Measurements from ENCODE around the gene ARMC12. TPM values are rescaled to one million over a fixed set of nuclear protein-coding genes. Genes with fewer than 3 reads are reported as not detected.

The ARMC12 gene
- polyA plus RNA-seq, 6 donors from 2014 or later = 0.30 to 2.2 (median 0.77) TPM; not detected in 2

- no peak overlapping the region for H3K4me3 Mint-ChIP-seq
- no peaks in the 10 kb centered on the region for H3K4me1 Mint-ChIP-seq
- ATAC-seq (ENCODE audit: low read depth in 2 of 2) (no peak), DNase-seq (no peak)
- H3K36me3 Mint-ChIP-seq = peaks cover 0 to 5% of the 10 kb centered on the region in 2 donors
- peaks cover 0 to 14% (median 6%) of the 10 kb centered on the region in 7 donors for H3K9me3 Mint-ChIP-seq
- H3K27me3 Mint-ChIP-seq = peaks cover 0 to 10% (median 0%) of the 10 kb centered on the region in 3 donors
- H3K27ac Mint-ChIP-seq = peak overlapping the region in 1 of 6 donors; percentile 70
Measured at GRCh38 chr6:35751594-35751993, 14.8 kb downstream of the ARMC12 start.

- DNase-seq = no peak
- no peak for ATAC-seq (ENCODE audit: low read depth in 2 of 2)
- H3K9me3 Mint-ChIP-seq = peaks cover 0 to 13% (median 6%) of the 10 kb centered on the region in 7 donors
- peaks cover 0 to 8% (median 0%) of the 10 kb centered on the region in 3 donors for H3K27me3 Mint-ChIP-seq
- no peak overlapping the region for H3K27ac Mint-ChIP-seq
- H3K4me1 Mint-ChIP-seq = peaks cover 0 to under 1% (median 0%) of the 10 kb centered on the region in 3 donors
- H3K36me3 Mint-ChIP-seq = peaks cover 0 to 5% of the 10 kb centered on the region in 2 donors
- no peak overlapping the region for H3K4me3 Mint-ChIP-seq
Measured at GRCh38 chr6:35752330-35752729, 15.5 kb downstream of the ARMC12 start.

GRCh38 chr6:35754452-35755277, 17.8 kb downstream of the ARMC12 start:
- DNase-seq (no peak), ATAC-seq (ENCODE audit: low read depth in 2 of 2) (no peak)
- peaks cover 0 to 2% (median 0%) of the 10 kb centered on the region in 7 donors for H3K9me3 Mint-ChIP-seq
- peak overlapping the region in 2 of 6 donors; percentile 24 to 27 for H3K27ac Mint-ChIP-seq
- peaks cover 0 to 8% (median 0%) of the 10 kb centered on the region in 3 donors for H3K27me3 Mint-ChIP-seq
- H3K36me3 Mint-ChIP-seq = no peaks in the 10 kb centered on the region
- no peak overlapping the region for H3K4me3 Mint-ChIP-seq
- H3K4me1 Mint-ChIP-seq = peaks cover 17 to 24% (median 20%) of the 10 kb centered on the region in 3 donors

GRCh38 chr6:35755278-35755924, 18.6 kb downstream of the ARMC12 start:
- DNase-seq (no peak), ATAC-seq (ENCODE audit: low read depth in 2 of 2) (no peak)
- Mint-ChIP-seq H3K27ac (peak overlapping the region in 2 of 6 donors; percentile 24 to 27), H3K9me3 (peaks cover 0 to 4% (median 0%) of the 10 kb centered on the region in 7 donors), H3K36me3 (no peaks in the 10 kb centered on the region), H3K27me3 (peaks cover under 1 to 14% (median 3%) of the 10 kb centered on the region in 3 donors), H3K4me1 (peaks cover 18 to 30% (median 25%) of the 10 kb centered on the region in 3 donors), H3K4me3 (peak overlapping the region in 1 of 8 donors; percentile 68)

- Mint-ChIP-seq H3K36me3 (no peaks in the 10 kb centered on the region), H3K4me1 (peaks cover 20 to 34% (median 26%) of the 10 kb centered on the region in 3 donors), H3K9me3 (peaks cover 0 to 4% (median 2%) of the 10 kb centered on the region in 7 donors), H3K4me3 (peak overlapping the region in 2 of 8 donors; percentile 0 to 42), H3K27me3 (peaks cover 4 to 26% (median 17%) of the 10 kb centered on the region in 3 donors), H3K27ac (no peak overlapping the region)
- no peak for ATAC-seq (ENCODE audit: low read depth in 2 of 2)
- DNase-seq = no peak
Measured at GRCh38 chr6:35757456-35758123, 20.8 kb downstream of the ARMC12 start.

DNA sequence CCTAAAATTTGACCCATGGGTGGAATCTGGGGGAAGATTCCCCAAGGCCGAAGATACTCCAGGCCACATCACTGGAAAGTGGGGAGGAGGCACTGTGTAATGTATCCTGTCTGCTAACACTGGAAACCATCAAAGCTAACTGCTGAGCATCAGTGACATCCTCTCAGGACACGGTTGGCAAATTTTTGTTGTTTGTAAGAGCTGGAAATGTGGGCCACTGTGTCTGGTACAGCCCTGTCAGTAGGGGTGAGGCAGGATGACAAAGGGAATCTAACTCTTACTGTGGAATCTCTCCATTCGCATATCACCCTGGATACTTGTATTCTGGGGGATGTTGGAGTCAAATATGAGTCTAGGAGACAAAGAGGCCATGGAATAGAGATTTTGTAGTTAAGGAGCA, 22.6 kb downstream of the ARMC12 start:
- peaks cover 20 to 43% (median 37%) of the 10 kb centered on the region in 3 donors for H3K4me1 Mint-ChIP-seq
- ATAC-seq (ENCODE audit: low read depth in 2 of 2) (peak in 1 of 2 donors; percentile 23), DNase-seq (no peak)
- no peaks in the 10 kb centered on the region for H3K36me3 Mint-ChIP-seq
- H3K27ac Mint-ChIP-seq = no peak overlapping the region
- H3K27me3 Mint-ChIP-seq = peaks cover 17 to 44% (median 35%) of the 10 kb centered on the region in 3 donors
- peak overlapping the region in 2 of 8 donors; percentile 2 to 25 for H3K4me3 Mint-ChIP-seq
- peaks cover 0 to 4% (median 2%) of the 10 kb centered on the region in 7 donors for H3K9me3 Mint-ChIP-seq

DNA sequence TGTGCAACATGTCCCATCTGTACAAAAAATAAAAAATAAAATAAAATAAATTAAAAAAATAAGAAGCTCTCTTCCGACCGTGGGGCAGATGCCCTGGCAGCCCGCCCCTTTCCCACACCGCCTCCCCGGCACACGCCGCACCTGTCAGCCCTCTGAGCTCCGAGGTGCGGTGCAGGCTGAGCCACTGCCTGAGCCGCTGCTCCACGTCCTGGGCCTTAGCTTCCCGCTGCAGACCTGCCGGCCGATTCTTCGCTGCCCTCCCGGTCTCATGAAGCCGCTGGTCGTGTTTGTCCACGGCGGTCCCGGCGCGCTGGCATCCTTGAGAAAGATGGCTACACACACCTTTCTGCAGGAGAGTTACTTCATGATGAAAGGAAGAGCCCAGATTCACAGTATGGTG, 28.9 kb downstream of the ARMC12 start:
- peaks cover 0 to 2% (median 0%) of the 10 kb centered on the region in 7 donors for H3K9me3 Mint-ChIP-seq
- no peaks in the 10 kb centered on the region for H3K36me3 Mint-ChIP-seq
- no peak for ATAC-seq (ENCODE audit: low read depth in 2 of 2)
- H3K4me3 Mint-ChIP-seq = no peak overlapping the region
- DNase-seq = no peak
- H3K4me1 Mint-ChIP-seq = peaks cover 7 to 25% (median 23%) of the 10 kb centered on the region in 3 donors
- H3K27me3 Mint-ChIP-seq = peaks cover 13 to 39% (median 30%) of the 10 kb centered on the region in 3 donors
- no peak overlapping the region for H3K27ac Mint-ChIP-seq

DNA sequence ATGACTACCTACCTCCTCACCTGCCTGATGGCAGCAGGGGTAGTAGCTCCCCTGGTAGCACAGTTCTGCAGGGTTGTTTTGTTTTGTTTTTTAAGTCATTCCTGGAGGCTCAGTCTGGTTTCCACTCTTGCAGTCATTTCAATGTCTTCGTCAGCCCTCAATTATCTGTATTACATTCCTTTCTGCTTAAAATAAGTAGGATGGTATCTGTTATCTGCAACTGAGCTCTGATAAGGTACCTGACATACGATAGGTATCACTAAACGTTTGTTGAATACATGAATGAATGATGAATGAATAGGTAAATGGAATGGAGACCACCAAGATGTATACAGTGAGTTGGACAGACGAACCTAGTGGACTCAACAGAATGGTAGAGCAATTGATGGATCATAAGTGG, 32.4 kb downstream of the ARMC12 start:
- peaks cover 0 to 6% (median 4%) of the 10 kb centered on the region in 3 donors for H3K27me3 Mint-ChIP-seq
- ATAC-seq (ENCODE audit: low read depth in 2 of 2) (no peak), DNase-seq (no peak)
- no peaks in the 10 kb centered on the region for H3K36me3 Mint-ChIP-seq
- peaks cover 22 to 31% (median 29%) of the 10 kb centered on the region in 3 donors for H3K4me1 Mint-ChIP-seq
- H3K9me3 Mint-ChIP-seq = peaks cover 0 to 2% (median 0%) of the 10 kb centered on the region in 7 donors
- peak overlapping the region in 1 of 6 donors; percentile 53 for H3K27ac Mint-ChIP-seq
- no peak overlapping the region for H3K4me3 Mint-ChIP-seq

- Mint-ChIP-seq H3K27ac (peak overlapping the region in 4 of 6 donors; percentile 4 to 92 (median 76)), H3K36me3 (no peaks in the 10 kb centered on the region), H3K27me3 (no peaks in the 10 kb centered on the region), H3K9me3 (no peaks in the 10 kb centered on the region), H3K4me3 (peak overlapping the region in 4 of 8 donors; percentile 68 to 84 (median 77)), H3K4me1 (peaks cover 22 to 37% (median 30%) of the 10 kb centered on the region in 3 donors)
- ATAC-seq (ENCODE audit: low read depth in 2 of 2) (no peak), DNase-seq (no peak)
Measured at GRCh38 chr6:35771343-35771627, 34.5 kb downstream of the ARMC12 start.

DNA sequence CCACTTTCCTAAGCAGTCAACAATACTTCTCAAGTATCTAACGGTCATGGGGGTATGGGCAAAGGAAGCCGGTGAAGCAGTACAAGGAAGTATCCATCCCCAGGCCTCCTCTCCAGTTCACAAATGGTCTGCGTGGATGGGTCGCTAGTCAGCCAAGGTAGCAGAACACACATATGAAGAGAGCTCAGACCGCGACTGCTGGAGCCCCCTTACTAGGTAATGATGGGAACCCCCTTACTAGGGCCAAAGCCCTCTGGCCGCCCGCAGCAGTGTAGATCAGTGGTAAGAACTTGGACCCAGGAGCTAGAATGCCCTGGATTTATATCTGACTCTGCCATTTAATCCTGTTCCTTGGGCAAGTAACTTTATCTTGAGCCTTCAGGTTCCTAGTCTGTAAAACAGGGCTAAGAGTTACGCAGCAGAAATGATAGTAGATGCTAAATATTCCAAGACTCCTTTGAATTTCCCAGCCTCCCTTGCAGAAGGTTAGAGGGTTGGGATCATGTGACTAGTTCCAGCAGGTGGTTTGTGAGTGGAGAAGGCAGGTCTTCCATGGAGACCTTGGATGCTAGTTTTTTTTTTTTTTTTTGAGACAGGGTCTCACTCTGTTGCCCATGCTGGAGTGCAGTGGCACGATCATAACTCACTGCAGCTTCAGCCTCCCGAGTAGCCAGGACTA, 37.4 kb downstream of the ARMC12 start:
- H3K27me3 Mint-ChIP-seq = peaks cover 0 to 16% (median 9%) of the 10 kb centered on the region in 3 donors
- no peak overlapping the region for H3K4me3 Mint-ChIP-seq
- DNase-seq (no peak), ATAC-seq (ENCODE audit: low read depth in 2 of 2) (no peak)
- peaks cover 29 to 44% (median 43%) of the 10 kb centered on the region in 3 donors for H3K4me1 Mint-ChIP-seq
- no peaks in the 10 kb centered on the region for H3K9me3 Mint-ChIP-seq
- no peaks in the 10 kb centered on the region for H3K36me3 Mint-ChIP-seq
- H3K27ac Mint-ChIP-seq = no peak overlapping the region

GRCh38 chr6:35775031-35775430, 38.2 kb downstream of the ARMC12 start:
- ATAC-seq (ENCODE audit: low read depth in 2 of 2) = no peak

GRCh38 chr6:35776364-35777215, 39.8 kb downstream of the ARMC12 start, which contains the start of gene CLPSL2:
Gene CLPSL2, plus strand, starts transcription at chr6:35776598. Its CDS starts 21 bp downstream, at chr6:35776619.
- H3K27me3 Mint-ChIP-seq = peaks cover 4 to 32% (median 18%) of the 10 kb centered on the region in 3 donors
- H3K36me3 Mint-ChIP-seq = no peaks in the 10 kb centered on the region
- H3K4me3 Mint-ChIP-seq = peak within 1 kb of the TSS; percentile 60 to 88 (median 82)
- ATAC-seq (ENCODE audit: low read depth in 2 of 2) (peak; percentile 81 to 85), DNase-seq (peak; percentile 39)
- no peaks in the 10 kb centered on the region for H3K9me3 Mint-ChIP-seq
- H3K27ac Mint-ChIP-seq = peak within 1 kb of the TSS in 3 of 6 donors; percentile 51 to 97 (median 68)
- peaks cover 15 to 26% (median 25%) of the 10 kb centered on the region in 3 donors for H3K4me1 Mint-ChIP-seq

More at GRCh38 chr6:35775031-35775430, 38.2 kb downstream of the ARMC12 start:
- Mint-ChIP-seq H3K4me3 (peak overlapping the region in 1 of 8 donors; percentile 58), H3K9me3 (no peaks in the 10 kb centered on the region), H3K27ac (peak overlapping the region in 1 of 6 donors; percentile 48), H3K4me1 (peaks cover 28 to 41% (median 40%) of the 10 kb centered on the region in 3 donors), H3K36me3 (no peaks in the 10 kb centered on the region), H3K27me3 (peaks cover 0 to 23% (median 9%) of the 10 kb centered on the region in 3 donors)
- no peak for DNase-seq

Data from naive B cell (primary cell).